H9 (cell line): ENCODE data around the gene ARHGEF2. TPM values are rescaled to one million over a fixed set of nuclear protein-coding genes. Genes with fewer than 3 reads are reported as not detected.

Source experiments
- DNase-seq: peaks from one replicate; pipeline ENCODE4 v3.0.0-alpha.2; 2017
- H2AFZ ChIP-seq: one replicate; pipeline ENCODE4 v1.6.1; 2013; ENCODE audit warnings: mild to moderate bottlenecking, low read length, control low read depth, moderate library complexity
- H2AK5ac ChIP-seq: 2 replicates; pipeline ENCODE4 v1.6.1; 2013; ENCODE audit warnings: low read length, control low read depth, mixed read lengths; ENCODE audit not compliant: insufficient read length
- H2BK120ac ChIP-seq: one replicate; pipeline ENCODE4 v1.6.1; 2013; ENCODE audit warnings: low read depth, mild to moderate bottlenecking, low read length, control low read depth, inconsistent platforms; ENCODE audit not compliant: poor library complexity, severe bottlenecking
- H2BK12ac ChIP-seq: 2 replicates; pipeline ENCODE4 v1.6.1; 2013; ENCODE audit warnings: low read length, control low read depth, mixed read lengths, low read depth; ENCODE audit not compliant: insufficient read length
- H2BK15ac ChIP-seq: 2 replicates; pipeline ENCODE4 v1.6.1; 2013; ENCODE audit warnings: low read depth, low read length, control low read depth
- H2BK20ac ChIP-seq: one replicate; pipeline ENCODE4 v1.6.1; 2013; ENCODE audit warnings: low read depth, mild to moderate bottlenecking, low read length, control low read depth, inconsistent platforms; ENCODE audit not compliant: poor library complexity, severe bottlenecking
- H2BK5ac ChIP-seq: 2 replicates; pipeline ENCODE4 v1.6.1; 2013; ENCODE audit warnings: low read length, control low read depth, mixed read lengths; ENCODE audit not compliant: insufficient read length
- H3K14ac ChIP-seq: 2 replicates; pipeline ENCODE4 v1.6.1; 2013; ENCODE audit warnings: low read length, control low read depth; ENCODE audit not compliant: insufficient read depth
- H3K18ac ChIP-seq: 2 replicates; pipeline ENCODE4 v1.6.1; 2013; ENCODE audit warnings: low read depth, mild to moderate bottlenecking, mixed read lengths, low read length, control low read depth; ENCODE audit not compliant: insufficient read length
- H3K23ac ChIP-seq: 2 replicates; pipeline ENCODE4 v1.6.1; 2013; ENCODE audit warnings: low read length, control low read depth, mixed read lengths, low read depth; ENCODE audit not compliant: insufficient read length
- H3K23me2 ChIP-seq: 2 replicates; pipeline ENCODE4 v1.6.1; 2013; ENCODE audit warnings: low read depth, mild to moderate bottlenecking, mixed read lengths, low read length, control low read depth; ENCODE audit not compliant: insufficient read length, poor library complexity, severe bottlenecking
- H3K27ac ChIP-seq: 2 replicates; pipeline ENCODE4 v1.5.1; 2013; ENCODE audit warnings: low read length, control low read depth, mixed read lengths, low read depth; ENCODE audit not compliant: insufficient read length
- H3K27me3 ChIP-seq: 2 replicates; pipeline ENCODE4 v1.6.1; 2013; ENCODE audit warnings: low read length, control low read depth, inconsistent platforms; ENCODE audit not compliant: insufficient read depth
- H3K4ac ChIP-seq: 2 replicates; pipeline ENCODE4 v1.6.1; 2013; ENCODE audit warnings: low read depth, mild to moderate bottlenecking, control low read depth, inconsistent platforms, low read length, moderate library complexity
- H3K4me1 ChIP-seq: 2 replicates; pipeline ENCODE4 v1.6.1; 2013; ENCODE audit warnings: low read length, control low read depth, inconsistent platforms; ENCODE audit not compliant: insufficient read depth
- H3K4me2 ChIP-seq: 2 replicates; pipeline ENCODE4 v1.6.1; 2013; ENCODE audit warnings: low read length, control low read depth, mixed read lengths; ENCODE audit not compliant: insufficient read length, insufficient read depth
- H3K56ac ChIP-seq: 2 replicates; pipeline ENCODE4 v1.6.1; 2013; ENCODE audit warnings: low read depth, mild to moderate bottlenecking, mixed read lengths, low read length, control low read depth; ENCODE audit not compliant: insufficient read length
- H3K79me1 ChIP-seq: 2 replicates; pipeline ENCODE4 v1.6.1; 2013; ENCODE audit warnings: low read depth, mild to moderate bottlenecking, moderate library complexity, low read length, control low read depth, inconsistent platforms; ENCODE audit not compliant: insufficient read depth, poor library complexity, severe bottlenecking
- H3K79me2 ChIP-seq: 2 replicates; pipeline ENCODE4 v1.6.1; 2013; ENCODE audit warnings: low read length, control low read depth, inconsistent platforms; ENCODE audit not compliant: insufficient read depth
- H3K9ac ChIP-seq: 2 replicates; pipeline ENCODE4 v1.6.1; 2013; ENCODE audit warnings: low read length, control low read depth, mixed read lengths; ENCODE audit not compliant: insufficient read length; ENCODE audit errors: extremely low read depth
- H3K9me3 ChIP-seq: one replicate; pipeline ENCODE4 v1.6.1; 2013; ENCODE audit warnings: low read depth, low read length, inconsistent platforms; ENCODE audit not compliant: control insufficient read depth
- H3T11ph ChIP-seq: one replicate; pipeline ENCODE4 v1.6.1; 2013; ENCODE audit warnings: mild to moderate bottlenecking, low read length, control low read depth, inconsistent platforms
- H4K20me1 ChIP-seq: one replicate; pipeline ENCODE4 v1.6.1; 2013; ENCODE audit not compliant: control insufficient read depth, insufficient read length, insufficient read depth
- H4K5ac ChIP-seq: 2 replicates; pipeline ENCODE4 v1.6.1; 2013; ENCODE audit warnings: low read depth, mild to moderate bottlenecking, mixed read lengths, low read length, control low read depth; ENCODE audit not compliant: insufficient read length
- H4K8ac ChIP-seq: replicated peaks from 2 replicates; pipeline ENCODE4 v1.6.1; 2013; ENCODE audit warnings: low read length, control low read depth, mixed read lengths, low read depth; ENCODE audit not compliant: insufficient read length
- H4K91ac ChIP-seq: 2 replicates; pipeline ENCODE4 v1.6.1; 2013; ENCODE audit warnings: low read depth, mild to moderate bottlenecking, moderate library complexity, mixed read lengths, low read length, control low read depth; ENCODE audit not compliant: insufficient read length
- H3K27ac Mint-ChIP-seq, 3 experiments: 2 replicates in 2 of 3; 3 replicates in 1 of 3; pipeline ENCODE4 v1.8.0; 2020 to 2021; ENCODE audit warnings: mixed read lengths in 3 of 3, mild to moderate bottlenecking in 1 of 3, moderate library complexity in 1 of 3
- H3K27me3 Mint-ChIP-seq: 2 replicates; pipeline ENCODE4 v1.8.0; 2021; ENCODE audit warnings: low read depth, mild to moderate bottlenecking, moderate library complexity, mixed read lengths
- H3K36me3 Mint-ChIP-seq, 3 experiments: 2 replicates in 2 of 3; 3 replicates in 1 of 3; pipeline ENCODE4 v1.8.0; 2020 to 2021; ENCODE audit warnings: low read depth in 3 of 3, mixed read lengths in 3 of 3; ENCODE audit not compliant: insufficient read depth in 1 of 3
- H3K4me1 Mint-ChIP-seq, 2 experiments: 2 replicates each; pipeline ENCODE4 v1.8.0; 2020; ENCODE audit warnings: mixed read lengths in 2 of 2
- H3K4me3 Mint-ChIP-seq, 2 experiments: 2 replicates in 1 of 2; 3 replicates in 1 of 2; pipeline ENCODE4 v1.8.0; 2020 to 2021; ENCODE audit warnings: mild to moderate bottlenecking in 2 of 2, mixed read lengths in 2 of 2, moderate library complexity in 1 of 2
- H3K9me3 Mint-ChIP-seq, 2 experiments: 2 replicates in 1 of 2; 3 replicates in 1 of 2; pipeline ENCODE4 v1.8.0; 2020; ENCODE audit warnings: mild to moderate bottlenecking in 2 of 2, mixed read lengths in 2 of 2, moderate library complexity in 1 of 2
- CTCF ChIP-seq: fragments of 200-600 bp; sonication (generic); conservative IDR thresholded peaks from 3 replicates; pipeline ENCODE4 v1.8.0; 2021; ENCODE audit warnings: antibody characterized with exemption, mild to moderate bottlenecking
- WGBS: extraction: QIAGEN DNeasy Blood & Tissue Kit; methylation state at CpG from one replicate; pipeline ENCODE4 v1.1.7; 2013; ENCODE audit warnings: missing lambda C conversion rate, low lambda C conversion rate, mixed read lengths; ENCODE audit not compliant: insufficient read length; ENCODE audit errors: extremely low coverage; 5-methylcytosine and 5-hydroxymethylcytosine counted together
- total RNA-seq: library from RNA; stranded (reverse); gene quantifications from 2 replicates; pipeline ENCODE4 v1.2.1, GENCODE V29; 2021

ARHGEF2 gene
- total RNA-seq, 1 experiment from 2014 or later, result 111 TPM

GRCh38 chr1:155968670-155969069 is 9.7 kb downstream of the ARHGEF2 start:
- no peak overlapping the region for H3K18ac ChIP-seq
- H3K9me3 Mint-ChIP-seq, result no peaks in the 10 kb centered on the region
- peaks cover 52 to 67% of the 10 kb centered on the region in 2 experiments for H3K4me1 Mint-ChIP-seq
- H3K27me3 ChIP-seq, result no peaks in the 10 kb centered on the region
- WGBS, result no CpG with 5 or more reads among the region's 3 CpGs
- no peak overlapping the region for H3K4me2 ChIP-seq
- H3K9me3 ChIP-seq, result no peaks in the 10 kb centered on the region
- H2AK5ac ChIP-seq, result no peak overlapping the region
- no peak overlapping the region for H4K8ac ChIP-seq
- H3K4me3 Mint-ChIP-seq, result no peak overlapping the region
- H3K23me2 ChIP-seq, result no peaks in the 10 kb centered on the region
- H4K20me1 ChIP-seq, result peaks cover 3% of the 10 kb centered on the region
- H3K27me3 Mint-ChIP-seq, result no peaks in the 10 kb centered on the region
- H3K23ac ChIP-seq, result no peak overlapping the region
- peaks cover 30 to 77% (median 70%) of the 10 kb centered on the region in 3 experiments for H3K36me3 Mint-ChIP-seq
- no peak overlapping the region for H3T11ph ChIP-seq
- DNase-seq, result no peak
- H3K27ac Mint-ChIP-seq, result peak overlapping the region in 2 of 3 experiments; percentile 33 to 62; a peak in 3 of 7 replicates
- peaks cover 3% of the 10 kb centered on the region for H3K79me1 ChIP-seq
- no peak overlapping the region for H3K27ac ChIP-seq
- H2BK15ac ChIP-seq, result no peak overlapping the region
- no peak overlapping the region for H3K4ac ChIP-seq
- TF ChIP-seq CTCF, result no peak
- H3K14ac ChIP-seq, result no peak overlapping the region
- H3K79me2 ChIP-seq, result peaks cover 17% of the 10 kb centered on the region
- H2BK20ac ChIP-seq, result no peak overlapping the region
- H2BK12ac ChIP-seq, result no peak overlapping the region
- H3K9ac ChIP-seq, result no peak overlapping the region
- H2AFZ ChIP-seq, result no peak overlapping the region
- H4K91ac ChIP-seq, result no peak overlapping the region
- no peak overlapping the region for H3K56ac ChIP-seq
- peaks cover 18% of the 10 kb centered on the region for H3K4me1 ChIP-seq
- no peak overlapping the region for H4K5ac ChIP-seq
- H2BK120ac ChIP-seq, result no peak overlapping the region
- H2BK5ac ChIP-seq, result no peak overlapping the region
